ENCODE data around the gene PDE8B.

Gene PDE8B

GRCh38 chr5:77235846-77236721 is 25.6 kb downstream of the PDE8B start:
- no peak for TF ChIP-seq CTCF (IDR thresholded peaks at IDR 0.05; ENCODE audit: control extremely low read depth, extremely low read depth, low read depth, missing control alignments)

GRCh38 chr5:77239126-77239741 is 28.8 kb downstream of the PDE8B start:
- DNase-seq (ENCODE audit: extremely low spot score): no peak
- ChIA-PET POLR2A (no interaction called here), CTCF (no interaction called here)

More at GRCh38 chr5:77235846-77236721, 25.6 kb downstream of the PDE8B start:
- no peak for DNase-seq (ENCODE audit: extremely low spot score)
- CTCF ChIA-PET: no interaction called here
- POLR2A ChIA-PET: no interaction called here

GRCh38 chr5:77241444-77241843 is 31.0 kb downstream of the PDE8B start:
- ChIA-PET CTCF (interaction anchor here (0.9 kb wide), 1 partner anchor 20 kb away, joined by 4 read pairs; no protein-coding TSS in a partner anchor), POLR2A (no interaction called here)
- DNase-seq (ENCODE audit: extremely low spot score): no peak
- TF ChIP-seq CTCF (IDR thresholded peaks at IDR 0.05; ENCODE audit: control extremely low read depth, extremely low read depth, low read depth, missing control alignments): no peak

More at GRCh38 chr5:77239126-77239741, 28.8 kb downstream of the PDE8B start:
- TF ChIP-seq CTCF (IDR thresholded peaks at IDR 0.05; ENCODE audit: control extremely low read depth, extremely low read depth, low read depth, missing control alignments): peak; percentile 23

GRCh38 chr5:77249475-77249874 is 39.0 kb downstream of the PDE8B start:
- DNase-seq (ENCODE audit: extremely low spot score): no peak
- CTCF ChIA-PET: interaction anchor here (0.8 to 1.4 kb wide), 2 partner anchors 9 to 18 kb away, joined by 4 read pairs; no protein-coding TSS in a partner anchor
- TF ChIP-seq CTCF (IDR thresholded peaks at IDR 0.05; ENCODE audit: control extremely low read depth, extremely low read depth, low read depth, missing control alignments): no peak
- POLR2A ChIA-PET: no interaction called here

- no peak for TF ChIP-seq CTCF (IDR thresholded peaks at IDR 0.05; ENCODE audit: control extremely low read depth, extremely low read depth, low read depth, missing control alignments)
- ChIA-PET CTCF (interaction anchor here (1.0 kb wide), 1 partner anchor 166 kb away, joined by 3 read pairs; no protein-coding TSS in a partner anchor), POLR2A (no interaction called here)
- no peak for DNase-seq (ENCODE audit: extremely low spot score)
Measured at GRCh38 chr5:77250021-77250420, 39.5 kb downstream of the PDE8B start.

- DNase-seq (ENCODE audit: extremely low spot score): no peak
- CTCF ChIA-PET: interaction anchor here (0.5 to 1.4 kb wide), 2 partner anchors 9 to 79 kb away, joined by 3 read pairs; no protein-coding TSS in a partner anchor
- no peak for TF ChIP-seq CTCF (IDR thresholded peaks at IDR 0.05; ENCODE audit: control extremely low read depth, extremely low read depth, low read depth, missing control alignments)
- POLR2A ChIA-PET: no interaction called here
Measured at GRCh38 chr5:77251921-77252320, 41.4 kb downstream of the PDE8B start.

Measured in GM10248 (cell line).